Measurements from ENCODE around the gene PRAC1.

DNA sequence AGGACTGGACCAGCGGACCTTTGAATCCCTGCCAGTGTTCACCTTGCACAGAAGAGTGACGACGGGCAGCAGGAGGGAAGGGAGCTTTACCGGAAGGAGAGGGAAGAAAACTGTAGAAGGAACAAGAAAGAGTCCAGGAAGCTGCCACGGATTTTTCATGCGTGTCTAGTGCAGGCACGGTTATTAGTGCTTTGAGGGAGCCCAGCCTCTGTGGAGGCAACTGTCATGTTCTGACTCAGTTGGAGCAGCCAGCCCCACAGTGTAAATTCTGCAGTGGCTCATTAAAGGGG, 12.7 kb upstream of the PRAC1 start:
- no peak for TF ChIP-seq CTCF (conservative IDR thresholded peaks at IDR 0.05)
- TF ChIP-seq ZFX (IDR thresholded peaks at IDR 0.05), result no peak
